HL-60 (cell line): ENCODE results near the gene SRPX.

Experiments
- DNase-seq, 2 experiments: peaks; one replicate each; pipeline ENCODE4 v3.0.0-alpha.2; 2010 to 2020; ENCODE audit warnings: low read depth in 1 of 2, low spot score in 1 of 2
- H3K27ac ChIP-seq: fragments of 250-450 bp; sonication (Bioruptor Pico); replicated peaks from 2 replicates; pipeline ENCODE4 v1.5.1; 2020; ENCODE audit warnings: mild to moderate bottlenecking, moderate library complexity
- H3K27me3 ChIP-seq: fragments of 250-450 bp; sonication (Bioruptor Pico); 2 replicates; pipeline ENCODE4 v1.5.1; 2021; ENCODE audit warnings: mild to moderate bottlenecking, moderate library complexity; ENCODE audit not compliant: insufficient read depth, poor library complexity, severe bottlenecking
- H3K4me3 ChIP-seq: replicated peaks from 2 replicates; pipeline ENCODE4 v1.5.1; 2011; ENCODE audit warnings: mild to moderate bottlenecking, control low read depth, low read length; ENCODE audit not compliant: insufficient read depth
- GABPA ChIP-seq: IDR thresholded peaks from 2 replicates; pipeline ENCODE4 v1.6.1; 2012; ENCODE audit warnings: low read depth
- POLR2AphosphoS5 ChIP-seq: IDR thresholded peaks from 2 replicates; pipeline ENCODE4 v1.6.1; 2012; ENCODE audit warnings: low read depth
- SPI1 ChIP-seq: IDR thresholded peaks from 2 replicates; pipeline ENCODE4 v1.6.1; 2012; ENCODE audit warnings: low read depth, mild to moderate bottlenecking, borderline replicate concordance
- long read RNA-seq: library from polyadenylated mRNA; unstranded; transcript quantifications from one replicate; pipeline ENCODE4 v2.0.0, GENCODE V29; 2020
- TF ChIP-seq, protein P1 (sequence below): IDR thresholded peaks from one replicate; pipeline ENCODE4 v1.5.1; 2011; ENCODE audit warnings: low read length, control low read depth, inconsistent platforms; ENCODE audit not compliant: insufficient read depth
- TF ChIP-seq, protein P2 (sequence below): IDR thresholded peaks from 2 replicates; pipeline ENCODE4 v1.6.1; 2012; ENCODE audit warnings: low read depth; ENCODE audit not compliant: insufficient replicate concordance

Gene SRPX
- long read RNA-seq, transcript SRPX-201 (10 exons, 1,874 nt): major isoform, 314 of 339 reads
- long read RNA-seq, transcript SRPX-206 (9 exons, 1,842 nt): minor isoform, 8 of 339 reads
- long read RNA-seq, transcript SRPX-205 (9 exons, 1,780 nt): minor isoform, 12 of 339 reads
- long read RNA-seq, partial matches to known transcripts: 1 of 339 reads
- long read RNA-seq, other reads (novel, unspliced or antisense): 4 of 339 reads

GRCh38 chrX:38220415-38221390 is at the start of gene SRPX:
Gene SRPX (minus strand): TSS chrX:38220871. CDS start chrX:38220792, 79 bp downstream.
- H3K27me3 ChIP-seq: no peaks in the 10 kb centered on the region
- H3K27ac ChIP-seq: no peak within 1 kb of the TSS
- DNase-seq: no peak
- TF ChIP-seq, protein P1, sequence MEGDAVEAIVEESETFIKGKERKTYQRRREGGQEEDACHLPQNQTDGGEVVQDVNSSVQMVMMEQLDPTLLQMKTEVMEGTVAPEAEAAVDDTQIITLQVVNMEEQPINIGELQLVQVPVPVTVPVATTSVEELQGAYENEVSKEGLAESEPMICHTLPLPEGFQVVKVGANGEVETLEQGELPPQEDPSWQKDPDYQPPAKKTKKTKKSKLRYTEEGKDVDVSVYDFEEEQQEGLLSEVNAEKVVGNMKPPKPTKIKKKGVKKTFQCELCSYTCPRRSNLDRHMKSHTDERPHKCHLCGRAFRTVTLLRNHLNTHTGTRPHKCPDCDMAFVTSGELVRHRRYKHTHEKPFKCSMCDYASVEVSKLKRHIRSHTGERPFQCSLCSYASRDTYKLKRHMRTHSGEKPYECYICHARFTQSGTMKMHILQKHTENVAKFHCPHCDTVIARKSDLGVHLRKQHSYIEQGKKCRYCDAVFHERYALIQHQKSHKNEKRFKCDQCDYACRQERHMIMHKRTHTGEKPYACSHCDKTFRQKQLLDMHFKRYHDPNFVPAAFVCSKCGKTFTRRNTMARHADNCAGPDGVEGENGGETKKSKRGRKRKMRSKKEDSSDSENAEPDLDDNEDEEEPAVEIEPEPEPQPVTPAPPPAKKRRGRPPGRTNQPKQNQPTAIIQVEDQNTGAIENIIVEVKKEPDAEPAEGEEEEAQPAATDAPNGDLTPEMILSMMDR: no peak
- no peak for TF ChIP-seq POLR2AphosphoS5
- no peak for TF ChIP-seq GABPA
- no peak for TF ChIP-seq SPI1
- TF ChIP-seq, protein P2, sequence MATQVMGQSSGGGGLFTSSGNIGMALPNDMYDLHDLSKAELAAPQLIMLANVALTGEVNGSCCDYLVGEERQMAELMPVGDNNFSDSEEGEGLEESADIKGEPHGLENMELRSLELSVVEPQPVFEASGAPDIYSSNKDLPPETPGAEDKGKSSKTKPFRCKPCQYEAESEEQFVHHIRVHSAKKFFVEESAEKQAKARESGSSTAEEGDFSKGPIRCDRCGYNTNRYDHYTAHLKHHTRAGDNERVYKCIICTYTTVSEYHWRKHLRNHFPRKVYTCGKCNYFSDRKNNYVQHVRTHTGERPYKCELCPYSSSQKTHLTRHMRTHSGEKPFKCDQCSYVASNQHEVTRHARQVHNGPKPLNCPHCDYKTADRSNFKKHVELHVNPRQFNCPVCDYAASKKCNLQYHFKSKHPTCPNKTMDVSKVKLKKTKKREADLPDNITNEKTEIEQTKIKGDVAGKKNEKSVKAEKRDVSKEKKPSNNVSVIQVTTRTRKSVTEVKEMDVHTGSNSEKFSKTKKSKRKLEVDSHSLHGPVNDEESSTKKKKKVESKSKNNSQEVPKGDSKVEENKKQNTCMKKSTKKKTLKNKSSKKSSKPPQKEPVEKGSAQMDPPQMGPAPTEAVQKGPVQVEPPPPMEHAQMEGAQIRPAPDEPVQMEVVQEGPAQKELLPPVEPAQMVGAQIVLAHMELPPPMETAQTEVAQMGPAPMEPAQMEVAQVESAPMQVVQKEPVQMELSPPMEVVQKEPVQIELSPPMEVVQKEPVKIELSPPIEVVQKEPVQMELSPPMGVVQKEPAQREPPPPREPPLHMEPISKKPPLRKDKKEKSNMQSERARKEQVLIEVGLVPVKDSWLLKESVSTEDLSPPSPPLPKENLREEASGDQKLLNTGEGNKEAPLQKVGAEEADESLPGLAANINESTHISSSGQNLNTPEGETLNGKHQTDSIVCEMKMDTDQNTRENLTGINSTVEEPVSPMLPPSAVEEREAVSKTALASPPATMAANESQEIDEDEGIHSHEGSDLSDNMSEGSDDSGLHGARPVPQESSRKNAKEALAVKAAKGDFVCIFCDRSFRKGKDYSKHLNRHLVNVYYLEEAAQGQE: no peak
- peak within 1 kb of the TSS; percentile 46 for H3K4me3 ChIP-seq

- H3K27me3 ChIP-seq: no peaks in the 10 kb centered on the region
- TF ChIP-seq GABPA: no peak
- TF ChIP-seq, protein P2: no peak
- TF ChIP-seq SPI1: no peak
- no peak overlapping the region for H3K27ac ChIP-seq
- no peak overlapping the region for H3K4me3 ChIP-seq
- peak in 1 of 2 experiments; percentile 7 for DNase-seq
Measured at GRCh38 chrX:38268011-38268410, 47.3 kb upstream of the SRPX start.

GRCh38 chrX:38262715-38263620 is 42.3 kb upstream of the SRPX start:
- H3K4me3 ChIP-seq: no peak overlapping the region
- no peaks in the 10 kb centered on the region for H3K27me3 ChIP-seq
- no peak for DNase-seq
- no peak for TF ChIP-seq SPI1
- no peak for TF ChIP-seq GABPA
- no peak for TF ChIP-seq POLR2AphosphoS5
- TF ChIP-seq, protein P1: no peak
- TF ChIP-seq, protein P2: no peak
- no peak overlapping the region for H3K27ac ChIP-seq
